ENCODE measurements around the gene VDAC1. TPM values are rescaled to one million over a fixed set of nuclear protein-coding genes. Genes with fewer than 3 reads are reported as not detected.

Gene VDAC1
- total RNA-seq, 1 experiment from 2014 or later = 303 TPM

DNA sequence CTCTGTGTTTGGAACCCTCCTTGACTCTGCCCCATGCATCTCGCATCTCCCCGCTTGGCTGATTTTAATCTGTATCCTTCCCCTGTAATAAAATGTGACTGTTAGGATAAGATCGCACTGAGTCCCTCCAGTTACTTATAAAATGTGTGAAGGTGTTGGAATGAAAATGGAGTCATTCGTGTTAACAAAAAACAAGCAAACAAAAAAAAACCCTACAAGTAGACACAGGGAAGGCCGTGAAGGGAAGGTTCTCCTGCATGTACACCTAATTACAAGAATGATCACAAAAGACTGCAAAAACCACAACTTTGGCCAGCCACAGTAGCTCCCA, 14.2 kb upstream of the VDAC1 start:
- Histone ChIP-seq H3K4me1 (ENCODE audit: low read length) (peaks cover 3% of the 10 kb centered on the region; the same call in 1 of the 2 replicates), H2AFZ (ENCODE audit: low read length) (no peak overlapping the region), H3K79me2 (ENCODE audit: low read length) (no peaks in the 10 kb centered on the region), H3K9me2 (replicated peaks; ENCODE audit: insufficient read depth, low read length) (no peaks in the 10 kb centered on the region), H3K4me2 (ENCODE audit: low read depth, low read length, poor library complexity, severe bottlenecking) (no peak overlapping the region), H3K4me3 (ENCODE audit: low read length) (no peak overlapping the region), H3K9ac (ENCODE audit: low read length) (no peak overlapping the region), H3K27me3 (ENCODE audit: low read length) (no peaks in the 10 kb centered on the region), H4K20me1 (ENCODE audit: insufficient read depth, low read depth, low read length) (no peaks in the 10 kb centered on the region), H3K27ac (ENCODE audit: low read length) (no peak overlapping the region), H3K36me3 (ENCODE audit: insufficient read depth, low read length) (no peaks in the 10 kb centered on the region), H3K9me3 (ENCODE audit: low read length) (no peaks in the 10 kb centered on the region)
- DNase-seq = no peak

DNA sequence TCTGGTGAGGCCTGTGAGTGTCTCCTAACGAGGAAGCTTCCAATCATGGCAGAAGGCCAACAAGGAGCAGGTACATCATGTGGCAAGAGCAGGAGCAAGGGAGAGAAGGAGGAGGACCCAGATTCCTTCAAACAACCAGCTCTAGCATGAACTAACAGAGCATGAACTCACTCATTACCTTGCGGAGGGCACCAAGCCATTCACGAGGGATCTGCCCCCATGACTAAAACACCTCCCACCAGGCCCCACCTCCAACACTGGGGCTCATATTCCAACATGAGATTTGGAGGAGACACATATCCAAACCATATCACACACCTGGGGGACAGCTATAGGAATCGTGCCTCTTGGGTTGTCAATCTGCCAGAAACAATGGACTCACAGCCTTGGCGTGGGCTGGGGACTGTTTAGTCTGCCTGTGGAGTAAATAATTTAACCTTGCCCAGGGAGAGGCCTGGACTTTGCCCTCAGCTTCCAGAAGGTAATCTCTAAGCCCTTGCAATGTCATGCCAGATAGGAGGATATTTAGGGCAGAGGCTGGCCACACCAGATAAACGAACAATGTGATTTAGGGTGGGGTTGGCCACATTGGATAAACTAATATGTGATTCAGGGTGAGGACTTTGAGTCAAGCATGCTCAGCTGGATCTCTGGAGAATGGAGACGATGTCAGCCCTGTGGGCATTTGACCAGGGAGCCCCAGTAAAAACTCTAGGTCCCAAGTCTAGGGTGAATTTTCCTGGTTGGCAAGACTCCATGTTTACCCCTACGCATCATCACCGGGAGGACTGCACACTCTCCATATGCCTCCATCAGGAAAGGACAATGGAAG, 13.6 kb upstream of the VDAC1 start:
- no peaks in the 10 kb centered on the region for H3K9me3 ChIP-seq (ENCODE audit: low read length)
- no peaks in the 10 kb centered on the region for H3K36me3 ChIP-seq (ENCODE audit: insufficient read depth, low read length)
- no peak overlapping the region for H3K9ac ChIP-seq (ENCODE audit: low read length)
- H3K9me2 ChIP-seq (replicated peaks; ENCODE audit: insufficient read depth, low read length) = no peaks in the 10 kb centered on the region
- no peaks in the 10 kb centered on the region for H3K27me3 ChIP-seq (ENCODE audit: low read length)
- H2AFZ ChIP-seq (ENCODE audit: low read length) = no peak overlapping the region
- H3K27ac ChIP-seq (ENCODE audit: low read length) = no peak overlapping the region
- no peak for DNase-seq
- no peak overlapping the region for H3K4me3 ChIP-seq (ENCODE audit: low read length)
- no peak overlapping the region for H3K4me2 ChIP-seq (ENCODE audit: low read depth, low read length, poor library complexity, severe bottlenecking)
- H3K79me2 ChIP-seq (ENCODE audit: low read length) = no peaks in the 10 kb centered on the region
- peaks cover 3% of the 10 kb centered on the region; the same call in 1 of the 2 replicates for H3K4me1 ChIP-seq (ENCODE audit: low read length)
- no peaks in the 10 kb centered on the region for H4K20me1 ChIP-seq (ENCODE audit: insufficient read depth, low read depth, low read length)

DNA sequence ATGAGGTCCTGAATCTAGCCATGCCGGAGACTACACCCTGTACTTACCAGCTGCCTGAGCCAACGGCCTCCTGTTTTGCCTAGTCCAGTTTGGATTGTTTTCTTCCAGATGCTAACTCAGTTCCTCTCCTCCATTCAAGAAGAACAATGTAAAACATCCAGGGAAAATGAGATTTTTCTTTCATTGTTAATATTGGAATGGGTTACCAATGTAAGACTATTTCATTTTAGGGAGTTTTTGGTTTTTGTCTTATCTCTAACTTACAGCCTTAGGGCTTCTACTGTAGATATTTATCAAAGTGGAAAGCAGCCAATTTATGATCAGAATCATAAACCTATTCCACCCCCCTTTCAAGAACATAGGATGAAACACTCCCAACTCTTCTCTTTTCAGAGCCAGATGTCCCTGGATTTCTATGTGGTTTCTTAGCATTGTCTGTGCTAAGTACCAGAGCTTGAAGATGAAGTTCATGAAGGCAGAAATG, 3.5 kb upstream of the VDAC1 start:
- Histone ChIP-seq H3K9ac (ENCODE audit: low read length) (no peak overlapping the region), H3K27ac (ENCODE audit: low read length) (no peak overlapping the region), H4K20me1 (ENCODE audit: insufficient read depth, low read depth, low read length) (peaks cover under 1% of the 10 kb centered on the region), H3K27me3 (ENCODE audit: low read length) (no peaks in the 10 kb centered on the region), H3K79me2 (ENCODE audit: low read length) (peaks cover 21% of the 10 kb centered on the region), H3K9me3 (ENCODE audit: low read length) (no peaks in the 10 kb centered on the region), H3K36me3 (ENCODE audit: insufficient read depth, low read length) (no peaks in the 10 kb centered on the region), H3K4me2 (ENCODE audit: low read depth, low read length, poor library complexity, severe bottlenecking) (no peak overlapping the region), H3K4me3 (ENCODE audit: low read length) (no peak overlapping the region), H3K4me1 (ENCODE audit: low read length) (peaks cover 8% of the 10 kb centered on the region), H2AFZ (ENCODE audit: low read length) (no peak overlapping the region), H3K9me2 (replicated peaks; ENCODE audit: insufficient read depth, low read length) (no peaks in the 10 kb centered on the region)
- DNase-seq = no peak

DNA sequence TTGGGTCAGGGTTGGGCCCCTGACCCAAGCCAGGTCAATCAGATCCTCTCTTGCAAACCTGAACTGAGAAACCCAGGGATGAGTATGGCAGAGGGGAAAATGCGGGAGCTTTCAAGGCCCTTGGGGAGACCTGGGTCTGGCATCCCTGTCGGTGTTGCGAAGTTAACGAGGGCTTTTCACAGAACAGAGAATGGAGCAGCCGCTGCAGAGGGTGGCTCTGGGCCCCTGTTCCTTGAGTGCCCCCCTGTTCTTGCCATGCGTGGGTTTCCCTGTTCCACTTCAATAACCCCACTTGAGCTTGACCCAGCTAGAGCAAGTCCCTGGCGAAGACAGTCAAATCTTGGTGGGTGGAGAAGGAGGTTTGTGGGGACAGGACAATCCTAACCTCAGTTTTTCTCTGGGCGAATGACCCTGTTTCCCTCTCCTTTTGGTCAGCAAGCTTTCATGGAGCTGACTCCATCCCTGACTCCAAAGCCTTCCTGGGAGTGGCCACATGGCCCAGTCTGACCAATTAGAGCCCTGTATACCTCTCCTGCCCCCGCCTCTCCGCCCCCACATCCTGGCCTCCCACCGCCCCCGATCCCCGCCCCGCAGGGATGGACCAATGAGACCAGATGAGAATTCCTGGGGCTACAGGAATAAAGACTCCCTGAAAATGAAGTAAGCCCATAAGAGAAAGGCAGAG, 2.9 kb upstream of the VDAC1 start:
- no peaks in the 10 kb centered on the region for H3K27me3 ChIP-seq (ENCODE audit: low read length)
- peaks cover 6% of the 10 kb centered on the region for H4K20me1 ChIP-seq (ENCODE audit: insufficient read depth, low read depth, low read length)
- H3K27ac ChIP-seq (ENCODE audit: low read length) = no peak overlapping the region
- no peak overlapping the region for H3K4me3 ChIP-seq (ENCODE audit: low read length)
- H2AFZ ChIP-seq (ENCODE audit: low read length) = no peak overlapping the region
- H3K9me3 ChIP-seq (ENCODE audit: low read length) = no peaks in the 10 kb centered on the region
- H3K4me2 ChIP-seq (ENCODE audit: low read depth, low read length, poor library complexity, severe bottlenecking) = no peak overlapping the region
- H3K36me3 ChIP-seq (ENCODE audit: insufficient read depth, low read length) = no peaks in the 10 kb centered on the region
- no peaks in the 10 kb centered on the region for H3K9me2 ChIP-seq (replicated peaks; ENCODE audit: insufficient read depth, low read length)
- H3K9ac ChIP-seq (ENCODE audit: low read length) = no peak overlapping the region
- no peak for DNase-seq
- peaks cover 27% of the 10 kb centered on the region for H3K79me2 ChIP-seq (ENCODE audit: low read length)
- H3K4me1 ChIP-seq (ENCODE audit: low read length) = peaks cover 14% of the 10 kb centered on the region

DNA sequence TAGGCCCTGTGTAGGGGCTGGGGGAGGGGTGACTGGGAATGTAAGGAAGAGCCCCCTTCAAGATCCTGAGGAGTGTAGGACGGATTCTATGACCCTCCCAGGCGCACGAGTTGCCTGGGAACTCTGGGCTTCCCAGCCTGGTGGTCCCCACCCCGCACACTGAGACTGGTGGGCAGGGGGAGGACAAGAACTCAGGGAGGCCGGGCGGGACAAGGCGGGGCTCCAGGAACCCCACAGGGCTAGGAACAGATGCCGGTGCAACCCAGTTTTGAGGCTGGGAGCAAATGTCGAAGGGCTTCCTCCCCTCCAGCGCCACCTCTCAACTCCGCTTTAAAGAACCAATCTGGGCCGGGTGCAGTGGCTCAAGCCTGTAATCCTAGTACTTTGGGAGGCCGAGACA, 1.3 kb upstream of the VDAC1 start:
- Histone ChIP-seq H3K4me1 (ENCODE audit: low read length) (peaks cover 26% of the 10 kb centered on the region), H3K9ac (ENCODE audit: low read length) (peak overlapping the region; percentile 99), H2AFZ (ENCODE audit: low read length) (no peak overlapping the region), H4K20me1 (ENCODE audit: insufficient read depth, low read depth, low read length) (peaks cover 22% of the 10 kb centered on the region), H3K4me3 (ENCODE audit: low read length) (peak overlapping the region; percentile 95), H3K4me2 (ENCODE audit: low read depth, low read length, poor library complexity, severe bottlenecking) (peak overlapping the region; percentile 81), H3K9me2 (replicated peaks; ENCODE audit: insufficient read depth, low read length) (no peaks in the 10 kb centered on the region), H3K9me3 (ENCODE audit: low read length) (no peaks in the 10 kb centered on the region), H3K27ac (ENCODE audit: low read length) (no peak overlapping the region), H3K36me3 (ENCODE audit: insufficient read depth, low read length) (peaks cover 12% of the 10 kb centered on the region; the same call in 1 of the 2 replicates), H3K79me2 (ENCODE audit: low read length) (peaks cover 43% of the 10 kb centered on the region), H3K27me3 (ENCODE audit: low read length) (no peaks in the 10 kb centered on the region)
- DNase-seq = no peak

DNA sequence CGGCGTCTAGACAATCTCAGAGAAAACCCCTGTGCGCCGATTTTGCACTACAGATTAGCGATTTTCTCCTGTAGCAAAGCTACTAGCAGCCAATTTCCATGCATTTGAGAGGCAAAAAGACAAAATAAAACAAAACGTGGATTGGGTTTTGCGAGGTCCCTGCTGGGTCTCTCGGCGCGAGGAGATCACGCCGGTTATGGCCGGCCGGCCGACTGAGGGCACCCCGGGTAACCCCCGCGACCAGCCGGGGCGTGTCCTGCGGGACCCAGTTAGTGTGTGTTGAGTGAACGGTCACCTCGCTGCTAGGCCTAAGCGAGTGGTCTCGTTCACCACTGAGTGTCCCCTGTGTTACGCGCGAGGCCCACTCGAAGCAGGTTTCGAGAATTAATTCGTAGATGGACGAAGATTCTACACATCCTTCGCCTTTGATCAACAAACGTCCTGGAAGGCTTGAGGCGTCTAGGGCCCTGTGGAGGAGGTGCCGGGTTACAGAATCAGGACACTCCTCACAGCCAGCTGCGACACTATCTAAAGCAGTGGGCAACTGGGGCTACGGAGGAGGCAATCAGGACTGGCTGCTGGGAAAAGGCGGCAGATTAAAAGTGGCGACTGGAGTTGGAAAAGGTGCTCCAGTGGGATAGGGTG, 764 bp upstream of the VDAC1 start:
- H3K36me3 ChIP-seq (ENCODE audit: insufficient read depth, low read length) = peaks cover 15% of the 10 kb centered on the region; the same call in 1 of the 2 replicates
- peaks cover 49% of the 10 kb centered on the region for H3K79me2 ChIP-seq (ENCODE audit: low read length)
- no peaks in the 10 kb centered on the region for H3K9me3 ChIP-seq (ENCODE audit: low read length)
- H3K27me3 ChIP-seq (ENCODE audit: low read length) = no peaks in the 10 kb centered on the region
- peak overlapping the region; percentile 88; the same call in 1 of the 2 replicates for H2AFZ ChIP-seq (ENCODE audit: low read length)
- DNase-seq = no peak
- no peaks in the 10 kb centered on the region for H3K9me2 ChIP-seq (replicated peaks; ENCODE audit: insufficient read depth, low read length)
- H3K27ac ChIP-seq (ENCODE audit: low read length) = peak overlapping the region; percentile 51
- peak overlapping the region; percentile 99 for H3K9ac ChIP-seq (ENCODE audit: low read length)
- peaks cover 31% of the 10 kb centered on the region for H3K4me1 ChIP-seq (ENCODE audit: low read length)
- H3K4me2 ChIP-seq (ENCODE audit: low read depth, low read length, poor library complexity, severe bottlenecking) = peak overlapping the region; percentile 81
- H3K4me3 ChIP-seq (ENCODE audit: low read length) = peak overlapping the region; percentile 95
- H4K20me1 ChIP-seq (ENCODE audit: insufficient read depth, low read depth, low read length) = peaks cover 28% of the 10 kb centered on the region

DNA sequence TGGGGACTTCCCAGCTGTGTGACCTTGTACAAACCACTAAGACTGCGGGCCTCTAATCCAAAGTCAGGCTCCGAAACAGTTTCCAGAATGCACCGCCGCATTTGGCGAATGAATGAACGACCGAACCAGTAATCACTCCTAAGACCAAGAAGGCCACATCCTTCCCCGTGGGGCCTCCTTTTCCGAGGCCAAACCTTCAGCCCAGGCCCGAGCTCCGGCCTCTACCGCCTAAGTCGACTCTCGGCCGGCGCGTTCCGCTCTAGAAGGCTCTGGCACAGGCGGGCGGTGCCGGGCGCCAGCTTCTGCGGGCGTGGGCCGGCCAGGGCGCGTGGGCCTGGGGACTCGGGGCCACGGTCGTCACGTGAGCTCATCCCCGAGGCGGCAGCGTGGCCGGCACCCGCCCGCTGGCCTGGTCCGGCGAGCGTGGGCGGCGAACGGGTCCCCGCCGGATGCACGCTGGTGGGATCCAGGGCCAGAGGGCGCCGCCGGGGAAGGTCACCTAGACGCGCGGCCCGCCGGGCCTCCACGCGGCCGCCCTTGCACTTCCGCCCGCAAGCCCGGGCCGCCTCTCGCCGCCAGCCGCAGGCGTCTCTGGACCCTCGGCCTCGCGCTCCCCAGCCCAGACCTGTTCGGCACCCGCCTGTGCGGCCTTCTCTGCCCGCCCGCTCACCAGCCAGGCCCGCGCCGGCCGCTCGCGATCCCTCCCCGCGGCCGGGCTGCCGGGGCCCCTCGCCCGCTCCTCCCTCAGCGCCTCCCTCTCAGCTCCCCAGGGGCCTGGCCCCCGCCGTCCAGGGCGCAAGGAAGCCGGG, 754 bp downstream of the VDAC1 start:
- DNase-seq = peak; percentile 74
- Histone ChIP-seq H3K4me2 (ENCODE audit: low read depth, low read length, poor library complexity, severe bottlenecking) (peak overlapping the region; percentile 81), H4K20me1 (ENCODE audit: insufficient read depth, low read depth, low read length) (peaks cover 43% of the 10 kb centered on the region), H3K4me3 (ENCODE audit: low read length) (peak overlapping the region; percentile 95), H3K79me2 (ENCODE audit: low read length) (peaks cover 64% of the 10 kb centered on the region), H3K9ac (ENCODE audit: low read length) (peak overlapping the region; percentile 99), H3K36me3 (ENCODE audit: insufficient read depth, low read length) (peaks cover 15% of the 10 kb centered on the region; the same call in 1 of the 2 replicates), H3K27me3 (ENCODE audit: low read length) (no peaks in the 10 kb centered on the region), H2AFZ (ENCODE audit: low read length) (no peak overlapping the region), H3K9me2 (replicated peaks; ENCODE audit: insufficient read depth, low read length) (no peaks in the 10 kb centered on the region), H3K9me3 (ENCODE audit: low read length) (no peaks in the 10 kb centered on the region), H3K4me1 (ENCODE audit: low read length) (peaks cover 44% of the 10 kb centered on the region), H3K27ac (ENCODE audit: low read length) (peak overlapping the region; percentile 78)

All from Karpas-422 (cell line).